ENCODE measurements around the gene PPFIA2. TPM values are rescaled to one million over a fixed set of nuclear protein-coding genes. Genes with fewer than 3 reads are reported as not detected.

PPFIA2 gene
- polyA plus RNA-seq, 1 of the 3 experiments (the other 2 are of a cell fraction) = not detected

DNA sequence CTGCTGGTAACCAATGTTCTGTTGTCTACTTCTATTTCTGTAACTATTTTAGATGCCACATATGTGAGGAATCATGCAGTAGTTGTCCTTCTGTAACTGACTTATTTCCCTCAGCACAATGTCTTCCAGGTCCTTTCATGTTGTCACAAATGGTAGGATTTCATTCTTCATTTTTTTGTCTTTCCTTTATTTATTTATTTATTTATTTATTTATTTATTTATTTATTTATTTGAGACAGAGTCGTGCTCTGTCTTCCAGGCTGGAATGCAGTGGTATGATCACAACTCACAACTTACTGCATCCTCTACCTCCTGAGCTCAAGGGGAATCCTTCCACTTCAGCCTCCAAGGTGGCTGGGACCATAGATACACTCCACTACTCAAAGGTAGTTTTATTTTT lies 288.2 kb downstream of the PPFIA2 start (continued):
- TF ChIP-seq, protein P1, sequence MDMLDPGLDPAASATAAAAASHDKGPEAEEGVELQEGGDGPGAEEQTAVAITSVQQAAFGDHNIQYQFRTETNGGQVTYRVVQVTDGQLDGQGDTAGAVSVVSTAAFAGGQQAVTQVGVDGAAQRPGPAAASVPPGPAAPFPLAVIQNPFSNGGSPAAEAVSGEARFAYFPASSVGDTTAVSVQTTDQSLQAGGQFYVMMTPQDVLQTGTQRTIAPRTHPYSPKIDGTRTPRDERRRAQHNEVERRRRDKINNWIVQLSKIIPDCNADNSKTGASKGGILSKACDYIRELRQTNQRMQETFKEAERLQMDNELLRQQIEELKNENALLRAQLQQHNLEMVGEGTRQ (IDR thresholded peaks at IDR 0.05; ENCODE audit: borderline replicate concordance, low read depth, low read length) = no peak
- no peak for TF ChIP-seq TEAD4 (IDR thresholded peaks at IDR 0.05; ENCODE audit: borderline replicate concordance, insufficient read depth)
- TF ChIP-seq MEF2A (IDR thresholded peaks at IDR 0.05; ENCODE audit: borderline replicate concordance, low read depth) = no peak
- TF ChIP-seq NFIC (IDR thresholded peaks at IDR 0.05; ENCODE audit: borderline replicate concordance) = no peak
- no peak for TF ChIP-seq CTCF (IDR thresholded peaks at IDR 0.05)
- TF ChIP-seq RCOR1 (IDR thresholded peaks at IDR 0.05; ENCODE audit: low read length) = no peak
- TF ChIP-seq RFX5 (IDR thresholded peaks at IDR 0.05; ENCODE audit: low read length) = no peak

GRCh38 chr12:81468206-81468605 lies 290.9 kb downstream of the PPFIA2 start:
- Histone ChIP-seq H3K9me3 (no peaks in the 10 kb centered on the region), H3K4me1 (ENCODE audit: control insufficient read depth in 1 of 2, insufficient read depth in 2 of 2, low read depth in 1 of 2, low read length in 1 of 2) (no peaks in the 10 kb centered on the region; a peak in 1 of 4 replicates), H3K36me3 (replicated peaks in 1 of 2; ENCODE audit: control insufficient read depth in 1 of 2, insufficient read depth in 2 of 2, low read length in 1 of 2) (no peaks in the 10 kb centered on the region), H3K79me2 (ENCODE audit: insufficient read depth) (no peaks in the 10 kb centered on the region), H3K9me2 (no peaks in the 10 kb centered on the region), H2AFZ (ENCODE audit: low read depth) (no peak overlapping the region), H3F3A (replicated peaks; ENCODE audit: insufficient read depth) (no peaks in the 10 kb centered on the region), H3K27ac (ENCODE audit: low read depth in 2 of 2, low read length in 1 of 2) (no peak overlapping the region), H4K20me1 (ENCODE audit: insufficient read depth) (no peaks in the 10 kb centered on the region), H3K4me2 (no peak overlapping the region), H3K9ac (no peak overlapping the region), H3K27me3 (ENCODE audit: insufficient read depth) (no peaks in the 10 kb centered on the region; the same call in 1 of the 2 replicates), H3K4me3 (ENCODE audit: low read depth in 2 of 2, low read length in 1 of 2) (no peak overlapping the region)
- DNase-seq = no peak
- ChIA-PET CTCF (interaction anchor here (0.6 to 1.0 kb wide), 5 partner anchors 14 to 796 kb away, joined by 3 to 5 read pairs (median 3); no protein-coding TSS in a partner anchor), POLR2A (no interaction called here)
- WGBS (ENCODE audit: low lambda C conversion rate) = 2% methylated on average over 2 of the region's 2 CpGs
- no peak for TF ChIP-seq JUND (IDR thresholded peaks at IDR 0.05)
- TF ChIP-seq YY1 (IDR thresholded peaks at IDR 0.05; ENCODE audit: low read depth) = no peak
- TF ChIP-seq POLR2AphosphoS5 (IDR thresholded peaks at IDR 0.05; ENCODE audit: low read depth, low read length) = no peak
- no peak for TF ChIP-seq FOSL2 (IDR thresholded peaks at IDR 0.05; ENCODE audit: borderline replicate concordance, low read depth)
- no peak for TF ChIP-seq CHD2 (IDR thresholded peaks at IDR 0.05; ENCODE audit: low read length, partially characterized antibody)
- TF ChIP-seq RAD21 (IDR thresholded peaks at IDR 0.05; ENCODE audit: low read length) = no peak
- TF ChIP-seq, protein P2, sequence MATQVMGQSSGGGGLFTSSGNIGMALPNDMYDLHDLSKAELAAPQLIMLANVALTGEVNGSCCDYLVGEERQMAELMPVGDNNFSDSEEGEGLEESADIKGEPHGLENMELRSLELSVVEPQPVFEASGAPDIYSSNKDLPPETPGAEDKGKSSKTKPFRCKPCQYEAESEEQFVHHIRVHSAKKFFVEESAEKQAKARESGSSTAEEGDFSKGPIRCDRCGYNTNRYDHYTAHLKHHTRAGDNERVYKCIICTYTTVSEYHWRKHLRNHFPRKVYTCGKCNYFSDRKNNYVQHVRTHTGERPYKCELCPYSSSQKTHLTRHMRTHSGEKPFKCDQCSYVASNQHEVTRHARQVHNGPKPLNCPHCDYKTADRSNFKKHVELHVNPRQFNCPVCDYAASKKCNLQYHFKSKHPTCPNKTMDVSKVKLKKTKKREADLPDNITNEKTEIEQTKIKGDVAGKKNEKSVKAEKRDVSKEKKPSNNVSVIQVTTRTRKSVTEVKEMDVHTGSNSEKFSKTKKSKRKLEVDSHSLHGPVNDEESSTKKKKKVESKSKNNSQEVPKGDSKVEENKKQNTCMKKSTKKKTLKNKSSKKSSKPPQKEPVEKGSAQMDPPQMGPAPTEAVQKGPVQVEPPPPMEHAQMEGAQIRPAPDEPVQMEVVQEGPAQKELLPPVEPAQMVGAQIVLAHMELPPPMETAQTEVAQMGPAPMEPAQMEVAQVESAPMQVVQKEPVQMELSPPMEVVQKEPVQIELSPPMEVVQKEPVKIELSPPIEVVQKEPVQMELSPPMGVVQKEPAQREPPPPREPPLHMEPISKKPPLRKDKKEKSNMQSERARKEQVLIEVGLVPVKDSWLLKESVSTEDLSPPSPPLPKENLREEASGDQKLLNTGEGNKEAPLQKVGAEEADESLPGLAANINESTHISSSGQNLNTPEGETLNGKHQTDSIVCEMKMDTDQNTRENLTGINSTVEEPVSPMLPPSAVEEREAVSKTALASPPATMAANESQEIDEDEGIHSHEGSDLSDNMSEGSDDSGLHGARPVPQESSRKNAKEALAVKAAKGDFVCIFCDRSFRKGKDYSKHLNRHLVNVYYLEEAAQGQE (IDR thresholded peaks at IDR 0.05; ENCODE audit: low read depth, low read length) = no peak
- no peak for TF ChIP-seq GABPA (IDR thresholded peaks at IDR 0.05; ENCODE audit: low read depth)
- no peak for TF ChIP-seq RFX5 (IDR thresholded peaks at IDR 0.05; ENCODE audit: low read length)
- TF ChIP-seq CTCF (IDR thresholded peaks at IDR 0.05) = no peak
- no peak for TF ChIP-seq PBX3 (IDR thresholded peaks at IDR 0.05)
- TF ChIP-seq SMC3 (IDR thresholded peaks at IDR 0.05; ENCODE audit: low read depth, low read length) = no peak
- no peak for TF ChIP-seq USF1 (IDR thresholded peaks at IDR 0.05; ENCODE audit: borderline replicate concordance, low read depth)
- TF ChIP-seq, protein P1 (IDR thresholded peaks at IDR 0.05; ENCODE audit: borderline replicate concordance, low read depth, low read length) = no peak
